ENCODE data around the gene NXPH1. TPM values are rescaled to one million over a fixed set of nuclear protein-coding genes. Genes with fewer than 3 reads are reported as not detected.

NXPH1 gene
- total RNA-seq, 1 donor from 2014 or later: 0.95 TPM

- DNase-seq (ENCODE audit: low spot score): no peak
Measured at GRCh38 chr7:8590225-8590624, 156.8 kb downstream of the NXPH1 start.

- DNase-seq (ENCODE audit: low spot score): no peak
Measured at GRCh38 chr7:8590791-8591190, 157.4 kb downstream of the NXPH1 start.

- no peak for DNase-seq (ENCODE audit: low spot score)
Measured at GRCh38 chr7:8591289-8591688, 157.9 kb downstream of the NXPH1 start.

- DNase-seq (ENCODE audit: low spot score): no peak
Measured at GRCh38 chr7:8592167-8592566, 158.8 kb downstream of the NXPH1 start.

- no peak for DNase-seq (ENCODE audit: low spot score)
Measured at GRCh38 chr7:8594115-8594514, 160.7 kb downstream of the NXPH1 start.

GRCh38 chr7:8597565-8597964 lies 164.2 kb downstream of the NXPH1 start:
- DNase-seq (ENCODE audit: low spot score): no peak

GRCh38 chr7:8601121-8601520 lies 167.7 kb downstream of the NXPH1 start:
- no peak for DNase-seq (ENCODE audit: low spot score)

GRCh38 chr7:8605221-8605620 lies 171.8 kb downstream of the NXPH1 start:
- no peak for DNase-seq (ENCODE audit: low spot score)

- DNase-seq (ENCODE audit: low spot score): no peak
Measured at GRCh38 chr7:8612584-8612983, 179.2 kb downstream of the NXPH1 start.

GRCh38 chr7:8613191-8613590 lies 179.8 kb downstream of the NXPH1 start:
- no peak for DNase-seq (ENCODE audit: low spot score)

GRCh38 chr7:8615019-8615418 lies 181.6 kb downstream of the NXPH1 start:
- no peak for DNase-seq (ENCODE audit: low spot score)

- no peak for DNase-seq (ENCODE audit: low spot score)
Measured at GRCh38 chr7:8618441-8619070, 185.1 kb downstream of the NXPH1 start.

GRCh38 chr7:8620169-8620568 lies 186.8 kb downstream of the NXPH1 start:
- no peak for DNase-seq (ENCODE audit: low spot score)

GRCh38 chr7:8625612-8626011 lies 192.2 kb downstream of the NXPH1 start:
- no peak for DNase-seq (ENCODE audit: low spot score)

GRCh38 chr7:8627325-8627724 lies 193.9 kb downstream of the NXPH1 start:
- DNase-seq (ENCODE audit: low spot score): no peak

GRCh38 chr7:8628656-8629055 lies 195.2 kb downstream of the NXPH1 start:
- DNase-seq (ENCODE audit: low spot score): no peak

GRCh38 chr7:8629504-8629903 lies 196.1 kb downstream of the NXPH1 start:
- no peak for DNase-seq (ENCODE audit: low spot score)

- DNase-seq (ENCODE audit: low spot score): no peak
Measured at GRCh38 chr7:8637322-8637721, 203.9 kb downstream of the NXPH1 start.

- peak; percentile 29 for DNase-seq (ENCODE audit: low spot score)
Measured at GRCh38 chr7:8638076-8638475, 204.7 kb downstream of the NXPH1 start.

GRCh38 chr7:8639668-8640067 lies 206.3 kb downstream of the NXPH1 start:
- DNase-seq (ENCODE audit: low spot score): no peak

GRCh38 chr7:8640671-8641070 lies 207.3 kb downstream of the NXPH1 start:
- DNase-seq (ENCODE audit: low spot score): no peak

GRCh38 chr7:8668627-8669500 lies 235.5 kb downstream of the NXPH1 start:
- DNase-seq (ENCODE audit: low spot score): no peak

GRCh38 chr7:8669501-8669851 lies 236.1 kb downstream of the NXPH1 start:
- DNase-seq (ENCODE audit: low spot score): no peak

Measured in mucosa of gallbladder (tissue), 1 donor.